ENCODE results near the gene TMEM63A. TPM values are rescaled to one million over a fixed set of nuclear protein-coding genes. Genes with fewer than 3 reads are reported as not detected.

Gene TMEM63A
- total and polyA plus RNA-seq, 10 of the 15 experiments (the other 5 are each of a cell fraction or from before 2014, with no cell fraction given) = 1.3 to 33.5 (median 15.2) TPM

GRCh38 chr1:225853441-225853840, 28.7 kb downstream of the TMEM63A start:
- no peak overlapping the region for H3K9ac ChIP-seq (ENCODE audit: control insufficient read depth, insufficient read depth, low read length)
- SMC1A ChIA-PET (ENCODE audit: uncharacterized antibody, unreplicated experiment) = no interaction called here
- in situ Hi-C loops (cut with MboI) = no loop called here
- H3K27ac ChIP-seq (ENCODE audit: control insufficient read depth, insufficient read depth) = no peak overlapping the region
- H3K36me3 ChIP-seq (ENCODE audit: control insufficient read depth in 2 of 2, insufficient read depth in 2 of 2, low read length in 1 of 2) = peaks cover 0 to 21% of the 10 kb centered on the region in 2 experiments; a peak in 2 of 4 replicates
- no peak overlapping the region for H2AFZ ChIP-seq (ENCODE audit: control insufficient read depth, low read depth, low read length)
- FAIRE-seq (no peak), DNase-seq (ENCODE audit: low read depth, low spot score) (no peak), ATAC-seq (no peak)
- CTCF ChIA-PET = interaction anchor here (0.8 to 2.1 kb wide), 4 partner anchors 27 to 134 kb away, joined by 3 to 8 read pairs (median 4); partner anchors contain the start of genes SRP9 and TMEM63A
- H3K4me2 ChIP-seq (ENCODE audit: control insufficient read depth, insufficient read depth) = no peak overlapping the region
- BruUV-seq (replicated peaks) = no TSS peak
- H4K20me1 ChIP-seq (ENCODE audit: control insufficient read depth, insufficient read depth) = no peaks in the 10 kb centered on the region
- no peak overlapping the region for H3K4me3 ChIP-seq
- H3K4me1 ChIP-seq (ENCODE audit: control insufficient read depth, insufficient read depth, low read length) = peaks cover 46% of the 10 kb centered on the region
- no peaks in the 10 kb centered on the region for H3K9me3 ChIP-seq (replicated peaks; ENCODE audit: control insufficient read depth, insufficient read depth, low read length)
- POLR2A ChIA-PET = interaction anchor here (0.5 to 0.6 kb wide), 2 partner anchors 30 to 267 kb away, joined by 3 read pairs; no protein-coding TSS in a partner anchor
- H3K27me3 ChIP-seq (replicated peaks in 1 of 2; ENCODE audit: control insufficient read depth in 2 of 2, insufficient read depth in 2 of 2, low read length in 1 of 2) = no peaks in the 10 kb centered on the region
- TF ChIP-seq HCFC1 (IDR thresholded peaks at IDR 0.05; ENCODE audit: low read length) (no peak), E2F4 (IDR thresholded peaks at IDR 0.05; ENCODE audit: low read depth, low read length) (no peak), STAT3 (IDR thresholded peaks at IDR 0.05; ENCODE audit: low read depth, low read length) (no peak), FOXK2 (IDR thresholded peaks at IDR 0.05) (no peak), ZBTB4 (CRISPR knock-in tag; IDR thresholded peaks at IDR 0.05) (no peak), TAF1 (IDR thresholded peaks at IDR 0.05; ENCODE audit: borderline replicate concordance, low read depth, low read length) (no peak), SIX5 (IDR thresholded peaks at IDR 0.05; ENCODE audit: low read depth, low read length, severe bottlenecking) (no peak), BMI1 (IDR thresholded peaks at IDR 0.05; ENCODE audit: borderline replicate concordance) (no peak), ZNF217 (IDR thresholded peaks at IDR 0.05) (no peak), SMAD1 (IDR thresholded peaks at IDR 0.05; ENCODE audit: low read depth, partially characterized antibody) (no peak)
- 99% methylated on average over 12 of the region's 12 CpGs for WGBS (ENCODE audit: insufficient coverage, insufficient replicate concordance, low lambda C conversion rate, missing lambda C conversion rate)
- RAD21 ChIA-PET (ENCODE audit: unreplicated experiment) = no interaction called here
- intact Hi-C loops (cut with micrococcal nuclease; ENCODE audit: unreplicated experiment) = loop anchor here (5.0 kb wide), 1 partner anchor 59 kb away; no protein-coding TSS in a partner anchor
- H3K79me2 ChIP-seq (ENCODE audit: control insufficient read depth, insufficient read depth, low read length) = no peaks in the 10 kb centered on the region
